ENCODE measurements around the gene ABCC5.

- no peak for TF ChIP-seq CTCF (IDR thresholded peaks at IDR 0.05)
- TF ChIP-seq POLR2AphosphoS5 (IDR thresholded peaks at IDR 0.05; ENCODE audit: insufficient read depth in 1 of 2, low read depth in 1 of 2), result no peak
- TF ChIP-seq POLR2A (IDR thresholded peaks at IDR 0.05), result no peak
Measured at GRCh38 chr3:183927059-183927458, 90.6 kb downstream of the ABCC5 start.

Data from vagina (tissue), 2 donors.